Activated T-cell treated with anti-CD3 and anti-CD28 coated beads, Interleukin-2, amount 50 U/mL, for 24 hours (primary cell): ENCODE measurements around the gene LENG1.

Experiments
- DNase-seq: peaks from one replicate; pipeline ENCODE4 v3.0.0-alpha.2; 2020
- H3K27ac Mint-ChIP-seq: 2 replicates; pipeline ENCODE4 v1.8.0; 2020; ENCODE audit warnings: mild to moderate bottlenecking, mixed read lengths
- H3K27me3 Mint-ChIP-seq: 2 replicates; pipeline ENCODE4 v1.8.0; 2020; ENCODE audit warnings: mixed read lengths
- H3K36me3 Mint-ChIP-seq: 2 replicates; pipeline ENCODE4 v1.8.0; 2020; ENCODE audit warnings: low read depth, mixed read lengths
- H3K4me1 Mint-ChIP-seq: 2 replicates; pipeline ENCODE4 v1.8.0; 2020; ENCODE audit warnings: low read depth, mixed read lengths
- H3K4me3 Mint-ChIP-seq: 2 replicates; pipeline ENCODE4 v1.8.0; 2020; ENCODE audit warnings: mild to moderate bottlenecking, moderate library complexity, mixed read lengths
- H3K9me3 Mint-ChIP-seq: 2 replicates; pipeline ENCODE4 v1.8.0; 2020; ENCODE audit warnings: mixed read lengths

The LENG1 gene

GRCh38 chr19:54162241-54162805 is 2.8 kb upstream of the LENG1 start:
- H3K27me3 Mint-ChIP-seq: peaks cover 16% of the 10 kb centered on the region
- H3K9me3 Mint-ChIP-seq: no peaks in the 10 kb centered on the region
- H3K27ac Mint-ChIP-seq: peak overlapping the region; percentile 81
- peaks cover 23% of the 10 kb centered on the region for H3K36me3 Mint-ChIP-seq
- H3K4me3 Mint-ChIP-seq: peak overlapping the region; percentile 79
- DNase-seq: peak; percentile 85
- peaks cover 54% of the 10 kb centered on the region for H3K4me1 Mint-ChIP-seq

- no peaks in the 10 kb centered on the region for H3K9me3 Mint-ChIP-seq
- peaks cover 59% of the 10 kb centered on the region for H3K4me1 Mint-ChIP-seq
- no peak for DNase-seq
- H3K4me3 Mint-ChIP-seq: peak overlapping the region; percentile 87
- peak overlapping the region; percentile 97 for H3K27ac Mint-ChIP-seq
- H3K36me3 Mint-ChIP-seq: peaks cover 38% of the 10 kb centered on the region
- peaks cover 15% of the 10 kb centered on the region for H3K27me3 Mint-ChIP-seq
Measured at GRCh38 chr19:54160854-54161253, 1.3 kb upstream of the LENG1 start.

- H3K4me3 Mint-ChIP-seq: peak overlapping the region; percentile 87
- peaks cover 11% of the 10 kb centered on the region for H3K27me3 Mint-ChIP-seq
- no peak for DNase-seq
- peaks cover 61% of the 10 kb centered on the region for H3K4me1 Mint-ChIP-seq
- H3K27ac Mint-ChIP-seq: peak overlapping the region; percentile 97
- no peaks in the 10 kb centered on the region for H3K9me3 Mint-ChIP-seq
- peaks cover 40% of the 10 kb centered on the region for H3K36me3 Mint-ChIP-seq
Measured at GRCh38 chr19:54160182-54160811, 776 bp upstream of the LENG1 start.

- no peaks in the 10 kb centered on the region for H3K9me3 Mint-ChIP-seq
- peaks cover 54% of the 10 kb centered on the region for H3K36me3 Mint-ChIP-seq
- H3K4me1 Mint-ChIP-seq: peaks cover 65% of the 10 kb centered on the region
- peak overlapping the region; percentile 87 for H3K4me3 Mint-ChIP-seq
- H3K27ac Mint-ChIP-seq: peak overlapping the region; percentile 97
- DNase-seq: peak; percentile 57
- peaks cover 3% of the 10 kb centered on the region for H3K27me3 Mint-ChIP-seq
Measured at GRCh38 chr19:54158812-54159351, 639 bp downstream of the LENG1 start.

GRCh38 chr19:54156953-54157352 is 2.6 kb downstream of the LENG1 start:
- H3K27me3 Mint-ChIP-seq: no peaks in the 10 kb centered on the region
- H3K4me1 Mint-ChIP-seq: peaks cover 60% of the 10 kb centered on the region
- H3K27ac Mint-ChIP-seq: peak overlapping the region; percentile 83
- no peaks in the 10 kb centered on the region for H3K9me3 Mint-ChIP-seq
- no peak overlapping the region for H3K4me3 Mint-ChIP-seq
- DNase-seq: no peak
- peaks cover 71% of the 10 kb centered on the region for H3K36me3 Mint-ChIP-seq

GRCh38 chr19:54156490-54156889 is 3.0 kb downstream of the LENG1 start:
- Mint-ChIP-seq H3K27me3 (no peaks in the 10 kb centered on the region), H3K4me1 (peaks cover 56% of the 10 kb centered on the region), H3K4me3 (no peak overlapping the region), H3K9me3 (no peaks in the 10 kb centered on the region), H3K36me3 (peaks cover 76% of the 10 kb centered on the region), H3K27ac (peak overlapping the region; percentile 72)
- no peak for DNase-seq

- Mint-ChIP-seq H3K4me1 (peaks cover 52% of the 10 kb centered on the region), H3K27me3 (no peaks in the 10 kb centered on the region), H3K27ac (peak overlapping the region; percentile 72), H3K4me3 (no peak overlapping the region), H3K9me3 (no peaks in the 10 kb centered on the region), H3K36me3 (peaks cover 84% of the 10 kb centered on the region)
- DNase-seq: no peak
Measured at GRCh38 chr19:54155694-54156093, 3.8 kb downstream of the LENG1 start.

GRCh38 chr19:54154603-54155345 is 4.7 kb downstream of the LENG1 start:
- H3K9me3 Mint-ChIP-seq: no peaks in the 10 kb centered on the region
- H3K4me1 Mint-ChIP-seq: peaks cover 44% of the 10 kb centered on the region
- DNase-seq: peak; percentile 49
- H3K36me3 Mint-ChIP-seq: peaks cover 89% of the 10 kb centered on the region
- peak overlapping the region; percentile 91 for H3K27ac Mint-ChIP-seq
- H3K4me3 Mint-ChIP-seq: no peak overlapping the region
- no peaks in the 10 kb centered on the region for H3K27me3 Mint-ChIP-seq

- H3K36me3 Mint-ChIP-seq: peaks cover 94% of the 10 kb centered on the region
Measured at GRCh38 chr19:54153731-54154326, 5.7 kb downstream of the LENG1 start.

GRCh38 chr19:54152878-54153524 is 6.5 kb downstream of the LENG1 start:
- DNase-seq: no peak
- no peaks in the 10 kb centered on the region for H3K27me3 Mint-ChIP-seq
- H3K27ac Mint-ChIP-seq: peak overlapping the region; percentile 91
- peaks cover 31% of the 10 kb centered on the region for H3K4me1 Mint-ChIP-seq
- no peak overlapping the region for H3K4me3 Mint-ChIP-seq
- no peaks in the 10 kb centered on the region for H3K9me3 Mint-ChIP-seq
- H3K36me3 Mint-ChIP-seq: peaks cover 90% of the 10 kb centered on the region

More at GRCh38 chr19:54153731-54154326, 5.7 kb downstream of the LENG1 start:
- Mint-ChIP-seq H3K27me3 (no peaks in the 10 kb centered on the region), H3K4me3 (no peak overlapping the region), H3K9me3 (no peaks in the 10 kb centered on the region), H3K4me1 (peaks cover 40% of the 10 kb centered on the region), H3K27ac (peak overlapping the region; percentile 91)
- DNase-seq: no peak

GRCh38 chr19:54152267-54152666 is 7.3 kb downstream of the LENG1 start:
- H3K27ac Mint-ChIP-seq: no peak overlapping the region

GRCh38 chr19:54151362-54152035 is 8.0 kb downstream of the LENG1 start:
- H3K9me3 Mint-ChIP-seq: no peaks in the 10 kb centered on the region
- no peak overlapping the region for H3K4me3 Mint-ChIP-seq
- no peaks in the 10 kb centered on the region for H3K27me3 Mint-ChIP-seq
- H3K27ac Mint-ChIP-seq: peak overlapping the region; percentile 40
- H3K4me1 Mint-ChIP-seq: peaks cover 24% of the 10 kb centered on the region
- H3K36me3 Mint-ChIP-seq: peaks cover 90% of the 10 kb centered on the region
- no peak for DNase-seq

More at GRCh38 chr19:54152267-54152666, 7.3 kb downstream of the LENG1 start:
- H3K9me3 Mint-ChIP-seq: no peaks in the 10 kb centered on the region
- peaks cover 30% of the 10 kb centered on the region for H3K4me1 Mint-ChIP-seq
- H3K4me3 Mint-ChIP-seq: no peak overlapping the region
- H3K27me3 Mint-ChIP-seq: no peaks in the 10 kb centered on the region
- H3K36me3 Mint-ChIP-seq: peaks cover 90% of the 10 kb centered on the region
- DNase-seq: no peak

GRCh38 chr19:54149021-54149812 is 10.3 kb downstream of the LENG1 start:
- peak overlapping the region; percentile 68 for H3K27ac Mint-ChIP-seq
- no peak overlapping the region for H3K4me3 Mint-ChIP-seq
- H3K27me3 Mint-ChIP-seq: no peaks in the 10 kb centered on the region
- peaks cover 13% of the 10 kb centered on the region for H3K4me1 Mint-ChIP-seq
- H3K36me3 Mint-ChIP-seq: peaks cover 93% of the 10 kb centered on the region
- DNase-seq: no peak
- H3K9me3 Mint-ChIP-seq: no peaks in the 10 kb centered on the region
